A673 (cell line): ENCODE results near the gene XDH. TPM values are rescaled to one million over a fixed set of nuclear protein-coding genes. Genes with fewer than 3 reads are reported as not detected.
A peak's percentile ranks its signal among the peaks of the same experiment; 100 is the strongest.

Experiments used
- BruUV-seq: library from RNA; stranded (reverse); fragments of 400-500 nt; replicated peaks from 2 replicates; lab custom pipeline; 2021; lab: Mats Ljungman, UMichigan
- CTCF ChIA-PET: fragments of 300-600 bp; sonication (Branson Sonifier 250); formaldehyde crosslinking; loops from one replicate; lab custom pipeline; 2022; ENCODE audit warnings: antibody characterized with exemption; lab: Charles Lee
- POLR2A ChIA-PET: fragments of 300-600 bp; sonication (Branson Sonifier 250); formaldehyde crosslinking; loops from one replicate; lab custom pipeline; 2022; ENCODE audit warnings: antibody characterized with exemption; ENCODE audit not compliant: low non-redundant PET; lab: Charles Lee
- DNase-seq: peaks from one replicate; pipeline ENCODE4 v3.0.0-alpha.2; 2015; ENCODE audit warnings: low spot score
- H3K27ac ChIP-seq: fragments of 200-600 bp; sonication (generic); 2 replicates; pipeline ENCODE4 v1.5.1; 2016; ENCODE audit warnings: mixed run types, low read depth, mild to moderate bottlenecking, mixed read lengths, antibody characterized with exemption, low read length; ENCODE audit not compliant: poor library complexity, severe bottlenecking
- H3K27me3 ChIP-seq: fragments of 200-600 bp; sonication (generic); replicated peaks from 2 replicates; pipeline ENCODE4 v1.6.1; 2017; ENCODE audit warnings: mixed run types, low read depth, mild to moderate bottlenecking, mixed read lengths, antibody characterized with exemption, low read length; ENCODE audit not compliant: insufficient read depth, poor library complexity
- H3K36me3 ChIP-seq: fragments of 200-600 bp; sonication (generic); 2 replicates; pipeline ENCODE4 v1.6.1; 2016; ENCODE audit warnings: mixed run types, mild to moderate bottlenecking, mixed read lengths, antibody characterized with exemption, low read length; ENCODE audit not compliant: insufficient read depth, poor library complexity, severe bottlenecking
- H3K4me1 ChIP-seq: fragments of 200-600 bp; sonication (generic); 2 replicates; pipeline ENCODE4 v1.6.1; 2017; ENCODE audit warnings: mixed run types, mild to moderate bottlenecking, mixed read lengths, antibody characterized with exemption, low read length; ENCODE audit not compliant: insufficient read depth, poor library complexity, severe bottlenecking
- H3K4me3 ChIP-seq: fragments of 200-600 bp; sonication (generic); 2 replicates; pipeline ENCODE4 v1.5.1; 2016; ENCODE audit warnings: low read depth, mixed run types, mild to moderate bottlenecking, mixed read lengths, low read length; ENCODE audit not compliant: poor library complexity, severe bottlenecking
- H3K9me3 ChIP-seq: fragments of 200-600 bp; sonication (generic); 2 replicates; pipeline ENCODE4 v1.6.1; 2016; ENCODE audit warnings: mixed run types, low read depth, mild to moderate bottlenecking, mixed read lengths, antibody characterized with exemption, low read length; ENCODE audit not compliant: poor library complexity, severe bottlenecking
- EZH2 ChIP-seq: fragments of 200-600 bp; sonication (generic); IDR thresholded peaks from 2 replicates; pipeline ENCODE4 v1.6.1; 2017; ENCODE audit warnings: borderline replicate concordance, low read depth, mild to moderate bottlenecking, mixed read lengths, antibody characterized with exemption, low read length; ENCODE audit not compliant: poor library complexity, severe bottlenecking
- intact Hi-C: fragments of 100-400 bp; cut with micrococcal nuclease; formaldehyde crosslinking; loops from one replicate; pipeline ENCODE4 v1.10.0; 2022; ENCODE audit not compliant: unreplicated experiment
- total RNA-seq: library from RNA; stranded (reverse); gene quantifications from 2 replicates; pipeline ENCODE4 v1.2.3, GENCODE V29; 2021
- TF ChIP-seq, protein P1 (sequence below): fragments of 300-800, 200-600 bp; sonication (generic); conservative IDR thresholded peaks from 2 replicates; pipeline ENCODE4 v1.5.1; 2017; ENCODE audit warnings: low read depth, mild to moderate bottlenecking, antibody characterized with exemption, low read length, moderate library complexity, mixed read lengths

The XDH gene
- total RNA-seq, 1 experiment from 2014 or later: 0.19 TPM

DNA sequence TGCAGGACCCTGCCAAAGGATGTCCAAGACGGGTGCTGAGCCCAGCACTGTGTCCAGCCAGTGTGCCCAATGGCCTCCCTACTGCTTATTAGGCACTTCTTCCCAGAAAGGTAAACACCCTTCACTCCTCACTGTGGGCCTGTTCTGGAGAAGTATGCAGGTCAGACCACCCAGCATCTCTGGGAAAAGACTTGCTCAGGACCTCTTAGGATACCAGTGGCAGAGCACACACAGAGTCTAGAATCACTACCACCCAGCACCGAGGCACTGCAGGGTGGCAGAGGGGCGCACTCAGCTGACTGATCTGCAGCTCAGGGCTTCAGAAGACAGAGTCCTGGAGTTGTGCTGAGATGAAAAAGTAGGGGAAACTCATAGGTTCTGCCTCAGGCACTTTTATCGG lies 25.8 kb downstream of the XDH start:
- Histone ChIP-seq H3K4me3 (no peak overlapping the region), H3K27ac (no peak overlapping the region), H3K36me3 (no peaks in the 10 kb centered on the region), H3K27me3 (no peaks in the 10 kb centered on the region), H3K9me3 (no peaks in the 10 kb centered on the region), H3K4me1 (no peaks in the 10 kb centered on the region)
- intact Hi-C loops: loop anchor here (10.0 kb wide), 1 partner anchor 136 kb away; no protein-coding TSS in a partner anchor
- CTCF ChIA-PET: no interaction called here
- BruUV-seq: no TSS peak
- no peak for TF ChIP-seq EZH2
- TF ChIP-seq, protein P1, sequence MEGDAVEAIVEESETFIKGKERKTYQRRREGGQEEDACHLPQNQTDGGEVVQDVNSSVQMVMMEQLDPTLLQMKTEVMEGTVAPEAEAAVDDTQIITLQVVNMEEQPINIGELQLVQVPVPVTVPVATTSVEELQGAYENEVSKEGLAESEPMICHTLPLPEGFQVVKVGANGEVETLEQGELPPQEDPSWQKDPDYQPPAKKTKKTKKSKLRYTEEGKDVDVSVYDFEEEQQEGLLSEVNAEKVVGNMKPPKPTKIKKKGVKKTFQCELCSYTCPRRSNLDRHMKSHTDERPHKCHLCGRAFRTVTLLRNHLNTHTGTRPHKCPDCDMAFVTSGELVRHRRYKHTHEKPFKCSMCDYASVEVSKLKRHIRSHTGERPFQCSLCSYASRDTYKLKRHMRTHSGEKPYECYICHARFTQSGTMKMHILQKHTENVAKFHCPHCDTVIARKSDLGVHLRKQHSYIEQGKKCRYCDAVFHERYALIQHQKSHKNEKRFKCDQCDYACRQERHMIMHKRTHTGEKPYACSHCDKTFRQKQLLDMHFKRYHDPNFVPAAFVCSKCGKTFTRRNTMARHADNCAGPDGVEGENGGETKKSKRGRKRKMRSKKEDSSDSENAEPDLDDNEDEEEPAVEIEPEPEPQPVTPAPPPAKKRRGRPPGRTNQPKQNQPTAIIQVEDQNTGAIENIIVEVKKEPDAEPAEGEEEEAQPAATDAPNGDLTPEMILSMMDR: no peak
- POLR2A ChIA-PET: no interaction called here
- no peak for DNase-seq

DNA sequence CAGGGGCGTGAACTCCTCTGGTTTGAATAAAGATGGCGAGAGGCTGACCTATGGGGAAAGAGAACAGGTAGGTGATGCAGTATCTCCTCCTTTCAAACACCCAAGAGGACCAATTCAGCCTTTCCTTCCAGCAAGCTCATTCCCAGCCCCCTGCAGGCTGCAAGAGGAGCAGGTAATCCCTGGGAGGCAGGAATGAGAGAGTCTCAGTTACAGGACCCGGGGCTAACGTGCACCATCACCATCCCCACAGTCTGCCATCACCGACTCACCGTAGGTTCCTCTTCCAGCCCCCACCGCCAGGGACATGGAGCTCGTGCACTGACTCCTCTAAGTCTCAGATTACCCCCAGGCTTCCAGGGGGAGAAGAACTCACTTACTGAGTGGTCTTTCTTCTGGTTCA lies 26.7 kb downstream of the XDH start:
- H3K36me3 ChIP-seq: no peaks in the 10 kb centered on the region
- intact Hi-C loops: loop anchor here (10.0 kb wide), 1 partner anchor 137 kb away; no protein-coding TSS in a partner anchor
- POLR2A ChIA-PET: no interaction called here
- no peak overlapping the region for H3K27ac ChIP-seq
- TF ChIP-seq EZH2: no peak
- TF ChIP-seq, protein P1: no peak
- H3K4me1 ChIP-seq: no peaks in the 10 kb centered on the region
- no peak for DNase-seq
- no peak overlapping the region for H3K4me3 ChIP-seq
- no peaks in the 10 kb centered on the region for H3K27me3 ChIP-seq
- CTCF ChIA-PET: no interaction called here
- no TSS peak for BruUV-seq
- no peaks in the 10 kb centered on the region for H3K9me3 ChIP-seq

DNA sequence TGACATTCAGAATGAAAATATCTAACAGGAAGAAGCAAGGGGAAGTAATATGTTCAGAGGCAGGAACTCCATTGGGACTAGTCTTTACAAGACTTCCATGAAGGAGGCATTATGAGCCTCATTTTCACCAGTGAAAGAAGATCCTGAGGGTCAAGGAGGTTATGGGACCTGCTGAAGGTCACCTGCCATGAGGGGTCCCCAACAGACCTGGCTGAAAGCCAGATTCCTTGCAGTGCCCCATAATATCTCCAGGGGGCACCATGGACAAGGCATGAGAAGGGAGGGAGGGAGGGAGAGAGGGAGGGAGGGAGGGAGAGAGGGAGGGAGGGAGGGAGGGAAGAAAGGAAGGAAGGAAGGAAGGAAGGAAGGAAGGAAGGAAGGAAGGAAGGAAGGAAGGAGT lies 27.9 kb downstream of the XDH start:
- POLR2A ChIA-PET: no interaction called here
- Histone ChIP-seq H3K27me3 (no peaks in the 10 kb centered on the region), H3K27ac (no peak overlapping the region), H3K4me1 (no peaks in the 10 kb centered on the region), H3K9me3 (no peaks in the 10 kb centered on the region), H3K36me3 (no peaks in the 10 kb centered on the region), H3K4me3 (no peak overlapping the region)
- DNase-seq: peak; percentile 50
- CTCF ChIA-PET: no interaction called here
- intact Hi-C loops: loop anchor here (10.0 kb wide), 1 partner anchor 138 kb away; no protein-coding TSS in a partner anchor
- TF ChIP-seq, protein P1: 0 out of 2 replicates have a peak, but pooled peaks have one; percentile 30
- no peak for TF ChIP-seq EZH2
- no TSS peak for BruUV-seq
